ENCODE measurements around the gene SECTM1. TPM values are rescaled to one million over a fixed set of nuclear protein-coding genes. Genes with fewer than 3 reads are reported as not detected.

The SECTM1 gene
- total RNA-seq, 1 donor from 2014 or later, result not detected

DNA sequence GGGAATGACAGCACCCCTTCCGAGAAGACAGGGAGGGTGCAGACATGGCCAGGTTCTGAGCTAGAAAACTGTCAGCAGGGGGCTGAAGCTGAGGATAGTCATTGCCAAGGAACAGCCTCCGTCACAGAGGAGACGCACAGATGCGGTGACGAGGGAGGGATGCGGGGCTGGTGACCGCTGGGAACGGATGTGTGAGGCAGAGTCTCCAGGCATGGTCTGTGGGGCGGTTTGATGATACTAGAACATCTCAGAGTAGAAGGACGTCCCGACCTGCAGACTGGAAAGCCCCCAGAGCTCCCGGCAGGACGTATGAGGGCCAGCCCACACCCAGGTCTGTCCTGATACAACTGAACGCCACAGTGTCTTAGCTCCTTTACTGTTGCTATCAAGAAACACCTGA, 58.2 kb downstream of the SECTM1 start:
- peak overlapping the region; percentile 85 for H3K27ac Mint-ChIP-seq
- no peak for DNase-seq (ENCODE audit: low spot score, unreplicated experiment)
- H3K4me3 Mint-ChIP-seq (ENCODE audit: low read depth), result no peak overlapping the region
- H3K27me3 Mint-ChIP-seq, result peaks cover 4% of the 10 kb centered on the region
- H3K9me3 Mint-ChIP-seq (ENCODE audit: low read depth), result no peaks in the 10 kb centered on the region
- peaks cover 19% of the 10 kb centered on the region for H3K36me3 Mint-ChIP-seq (ENCODE audit: insufficient read depth)
- TF ChIP-seq, protein P1, sequence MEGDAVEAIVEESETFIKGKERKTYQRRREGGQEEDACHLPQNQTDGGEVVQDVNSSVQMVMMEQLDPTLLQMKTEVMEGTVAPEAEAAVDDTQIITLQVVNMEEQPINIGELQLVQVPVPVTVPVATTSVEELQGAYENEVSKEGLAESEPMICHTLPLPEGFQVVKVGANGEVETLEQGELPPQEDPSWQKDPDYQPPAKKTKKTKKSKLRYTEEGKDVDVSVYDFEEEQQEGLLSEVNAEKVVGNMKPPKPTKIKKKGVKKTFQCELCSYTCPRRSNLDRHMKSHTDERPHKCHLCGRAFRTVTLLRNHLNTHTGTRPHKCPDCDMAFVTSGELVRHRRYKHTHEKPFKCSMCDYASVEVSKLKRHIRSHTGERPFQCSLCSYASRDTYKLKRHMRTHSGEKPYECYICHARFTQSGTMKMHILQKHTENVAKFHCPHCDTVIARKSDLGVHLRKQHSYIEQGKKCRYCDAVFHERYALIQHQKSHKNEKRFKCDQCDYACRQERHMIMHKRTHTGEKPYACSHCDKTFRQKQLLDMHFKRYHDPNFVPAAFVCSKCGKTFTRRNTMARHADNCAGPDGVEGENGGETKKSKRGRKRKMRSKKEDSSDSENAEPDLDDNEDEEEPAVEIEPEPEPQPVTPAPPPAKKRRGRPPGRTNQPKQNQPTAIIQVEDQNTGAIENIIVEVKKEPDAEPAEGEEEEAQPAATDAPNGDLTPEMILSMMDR (IDR thresholded peaks at IDR 0.05; ENCODE audit: unreplicated experiment), result no peak
- peaks cover 37% of the 10 kb centered on the region for H3K4me1 Mint-ChIP-seq (ENCODE audit: low read depth)

DNA sequence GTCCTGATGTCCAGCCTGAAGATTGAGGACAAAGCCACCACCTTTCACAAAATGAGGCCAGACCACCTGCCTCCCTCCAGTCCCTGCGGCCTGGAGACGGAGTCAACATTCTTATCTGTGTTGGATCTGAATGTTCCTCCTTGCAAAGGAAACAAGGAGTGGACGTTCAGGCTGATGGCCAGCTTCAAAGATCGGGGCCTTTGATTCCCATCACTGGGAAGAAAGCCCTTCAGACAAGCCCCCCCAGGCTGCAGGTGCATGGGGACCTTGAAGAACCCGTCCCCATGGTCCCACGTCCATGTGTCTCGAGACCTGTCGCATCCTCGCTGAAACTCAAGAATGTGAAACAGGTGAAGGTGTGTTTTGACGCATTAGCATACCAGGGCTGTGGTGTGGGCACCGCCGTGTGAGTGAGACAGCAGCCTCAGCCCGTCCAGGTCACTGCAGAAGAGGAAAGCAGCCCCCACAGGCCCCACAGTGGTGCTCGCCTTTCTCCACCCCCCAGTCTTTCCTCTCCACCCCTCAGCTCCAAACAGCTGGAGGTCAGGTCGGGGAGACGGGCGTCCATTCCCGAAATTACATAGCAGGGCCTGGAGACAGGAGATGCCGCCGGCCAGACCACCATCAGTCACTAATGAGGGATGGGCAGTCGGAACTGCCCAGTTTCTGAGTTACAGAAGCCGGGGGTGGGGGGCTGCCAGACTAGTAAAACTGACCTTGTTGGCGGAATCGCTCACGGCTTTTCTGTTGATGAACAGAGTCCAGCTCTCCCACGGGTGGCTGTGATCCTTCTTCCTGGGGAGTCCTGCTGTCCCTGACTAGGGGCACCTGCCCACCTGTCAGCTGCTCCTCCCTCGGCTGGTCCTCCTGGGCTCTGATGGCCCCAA, 59.2 kb downstream of the SECTM1 start:
- Mint-ChIP-seq H3K9me3 (ENCODE audit: low read depth) (no peaks in the 10 kb centered on the region), H3K36me3 (ENCODE audit: insufficient read depth) (peaks cover 24% of the 10 kb centered on the region), H3K27ac (peak overlapping the region; percentile 87), H3K4me3 (ENCODE audit: low read depth) (peak overlapping the region; percentile 89), H3K4me1 (ENCODE audit: low read depth) (peaks cover 47% of the 10 kb centered on the region), H3K27me3 (peaks cover 4% of the 10 kb centered on the region)
- DNase-seq (ENCODE audit: low spot score, unreplicated experiment), result no peak
- TF ChIP-seq, protein P1 (IDR thresholded peaks at IDR 0.05; ENCODE audit: unreplicated experiment), result no peak

DNA sequence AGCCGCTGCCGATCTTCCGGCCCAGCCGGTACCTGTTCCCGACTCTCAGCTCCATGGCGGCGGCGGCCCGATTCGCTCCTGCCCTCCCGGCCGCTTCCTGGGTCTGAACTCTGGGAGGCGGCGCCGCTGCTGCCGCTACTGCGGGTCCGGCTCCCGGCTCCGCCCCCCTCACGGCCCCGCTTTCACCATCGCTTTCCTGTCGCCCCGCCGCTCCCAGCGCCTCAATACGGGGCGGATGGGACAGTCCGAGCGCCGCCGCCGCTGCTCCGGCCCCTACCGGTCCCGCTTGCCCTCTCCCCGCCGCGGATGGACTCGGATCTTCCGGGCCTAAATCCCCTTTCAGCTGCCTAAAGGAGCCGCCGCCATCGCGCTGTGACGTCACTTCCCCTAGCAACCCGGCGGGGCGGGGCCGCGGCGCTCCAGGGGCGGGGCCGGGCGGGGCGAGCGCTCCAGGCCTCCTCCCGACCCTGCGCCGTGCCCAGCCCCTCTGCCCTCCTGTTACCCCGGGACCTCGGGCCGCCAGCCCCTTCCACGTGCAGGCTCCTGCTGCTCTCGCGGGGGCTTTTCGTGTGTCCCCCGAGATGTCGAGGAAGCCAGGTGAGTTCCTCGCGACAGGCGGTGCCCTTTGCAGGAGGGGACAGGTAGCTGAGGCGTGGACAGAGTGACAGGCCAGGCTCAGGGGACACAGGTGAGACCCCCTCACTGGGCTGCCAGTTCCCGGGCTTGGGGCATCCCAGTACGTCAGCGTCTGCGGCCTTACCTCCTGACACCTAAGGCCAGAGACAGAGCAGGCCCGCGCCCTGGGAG, 60.0 kb downstream of the SECTM1 start, which contains the start of gene CSNK1D:
Gene CSNK1D, minus strand, starts transcription at position 374 of the 807 bp plus-strand sequence. Its CDS starts 319 bp downstream, at position 55.
- peaks cover 26% of the 10 kb centered on the region for H3K36me3 Mint-ChIP-seq (ENCODE audit: insufficient read depth)
- H3K4me3 Mint-ChIP-seq (ENCODE audit: low read depth), result peak within 1 kb of the TSS; percentile 96
- H3K27me3 Mint-ChIP-seq, result peaks cover 4% of the 10 kb centered on the region
- DNase-seq (ENCODE audit: low spot score, unreplicated experiment), result peak; percentile 92
- H3K27ac Mint-ChIP-seq, result peak within 1 kb of the TSS; percentile 100
- H3K4me1 Mint-ChIP-seq (ENCODE audit: low read depth), result peaks cover 50% of the 10 kb centered on the region
- TF ChIP-seq, protein P1 (IDR thresholded peaks at IDR 0.05; ENCODE audit: unreplicated experiment), result no peak
- no peaks in the 10 kb centered on the region for H3K9me3 Mint-ChIP-seq (ENCODE audit: low read depth)

DNA sequence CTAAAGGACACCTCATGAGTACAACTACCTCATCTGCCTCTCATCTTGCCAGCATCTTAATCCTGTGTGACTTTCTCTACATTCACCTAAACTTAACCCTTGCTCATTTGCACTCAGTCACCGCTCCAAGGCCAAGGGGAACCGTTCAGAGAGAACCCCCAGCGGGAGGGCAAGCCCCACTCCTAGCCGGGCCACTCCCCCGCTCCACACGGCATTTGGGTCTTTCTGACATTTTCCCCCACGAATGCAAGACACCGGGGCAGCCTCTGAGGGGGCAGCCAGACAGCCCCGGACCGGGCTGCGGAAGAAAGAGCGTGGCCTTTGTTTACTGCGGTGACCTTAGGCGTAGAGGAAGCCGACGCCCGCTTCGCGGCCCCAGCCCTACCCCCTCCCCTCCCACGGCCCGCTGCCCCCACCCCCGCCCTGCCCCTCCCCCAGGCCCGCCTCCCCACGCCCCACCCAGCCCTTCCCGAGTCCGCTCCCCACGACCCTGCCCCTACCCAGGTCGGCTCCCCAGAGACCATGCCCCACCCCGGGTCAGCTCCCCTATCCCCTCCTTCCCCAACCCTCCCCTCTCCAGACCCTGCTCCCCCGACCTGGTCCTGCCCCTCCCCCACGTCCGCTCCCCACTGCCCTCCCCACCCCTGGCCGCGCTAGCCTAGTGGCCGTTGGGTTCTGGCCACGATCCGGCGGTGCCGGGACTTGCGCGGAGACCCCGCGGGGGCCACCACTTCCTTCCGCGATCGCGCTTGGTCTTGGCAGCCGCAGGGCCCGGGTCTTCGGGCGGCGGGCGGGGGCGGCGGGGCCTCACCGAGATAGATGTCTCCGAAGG, 60.9 kb downstream of the SECTM1 start:
- Mint-ChIP-seq H3K27ac (peak overlapping the region; percentile 100), H3K36me3 (ENCODE audit: insufficient read depth) (peaks cover 26% of the 10 kb centered on the region), H3K4me1 (ENCODE audit: low read depth) (peaks cover 54% of the 10 kb centered on the region), H3K27me3 (peaks cover 4% of the 10 kb centered on the region), H3K9me3 (ENCODE audit: low read depth) (no peaks in the 10 kb centered on the region), H3K4me3 (ENCODE audit: low read depth) (peak overlapping the region; percentile 96)
- peak; percentile 39 for DNase-seq (ENCODE audit: low spot score, unreplicated experiment)
- TF ChIP-seq, protein P1 (IDR thresholded peaks at IDR 0.05; ENCODE audit: unreplicated experiment), result no peak
